Stimulated activated CD8-positive, alpha-beta memory T cell treated with anti-CD3 and anti-CD28 coated beads, Interleukin-15, amount 100 ng/mL, for 24 hours (primary cell): Measurements from ENCODE around the gene PPP1R12A.
"Not testable (repeated sequence)": the region's sequence is repeated elsewhere in the genome, so short reads cannot be mapped to it uniquely, and the experiment has no call there.

Source experiments
- DNase-seq: peaks from one replicate; pipeline ENCODE4 v3.0.0-alpha.2; 2020; ENCODE audit warnings: low read depth

Gene PPP1R12A

DNA sequence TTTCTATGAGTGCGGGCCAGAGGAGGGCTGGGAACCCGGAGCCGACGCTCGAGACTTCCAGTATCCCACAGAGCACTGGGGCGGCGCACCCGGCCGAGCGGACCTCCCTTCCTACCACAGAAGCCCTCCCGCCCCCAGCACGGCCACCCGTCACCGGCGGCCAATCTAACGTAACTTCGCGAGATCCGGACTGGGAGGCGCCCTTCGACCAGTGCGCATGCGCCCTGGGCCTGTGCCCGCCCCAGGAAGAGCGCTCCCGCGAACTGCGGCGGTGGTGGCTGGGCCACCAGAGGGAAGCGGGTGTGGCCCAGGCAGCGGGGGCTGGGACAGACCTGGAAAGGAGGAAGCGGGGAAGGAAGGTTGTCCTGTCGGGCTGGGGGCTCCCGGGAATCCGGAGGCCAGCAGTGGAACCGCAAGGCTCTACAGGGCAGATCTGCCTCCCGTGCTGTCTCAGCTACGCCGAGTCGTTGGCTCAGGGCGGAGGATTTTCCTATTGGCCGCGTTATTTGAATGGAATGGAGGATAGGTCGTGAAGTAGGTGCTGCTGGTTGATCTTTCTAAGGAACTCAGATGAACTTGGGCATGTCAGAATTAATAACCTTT lies at the start of gene PPP1R12A:
TSS of gene PPP1R12A (minus strand) at position 77 of the 603 bp plus-strand sequence. CDS start 166 bp downstream, outside the sequence.
- DNase-seq = peak; percentile 91

DNA sequence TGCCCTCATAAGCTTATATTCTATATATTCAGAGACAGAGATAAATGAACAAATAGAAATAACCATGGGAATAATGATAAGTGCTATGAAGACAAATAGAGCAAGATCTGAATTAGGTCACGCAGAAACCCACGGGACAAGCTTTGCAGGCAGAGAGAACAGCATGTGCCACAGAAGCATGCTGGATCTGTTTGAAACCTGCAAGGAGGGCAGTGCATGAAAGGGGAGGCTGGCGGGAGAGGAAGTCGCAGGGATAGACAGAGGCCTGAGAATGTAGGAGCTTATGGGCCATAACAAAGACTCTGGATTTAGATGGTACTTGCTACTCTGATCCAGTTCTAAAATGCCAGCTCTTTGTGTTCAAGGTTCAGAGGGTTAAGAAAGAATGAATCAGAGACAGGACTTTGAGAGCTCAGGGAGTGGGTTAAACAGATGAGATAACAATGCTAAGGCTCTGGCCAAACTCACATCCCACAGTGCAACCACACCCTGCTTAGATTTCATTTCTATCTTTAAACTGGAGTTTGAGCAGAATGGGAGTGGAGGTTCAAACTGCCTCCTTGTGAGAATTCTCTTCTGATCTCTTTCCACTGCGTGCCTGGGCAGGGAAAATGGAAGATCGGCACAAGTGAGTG lies 49.2 kb upstream of the PPP1R12A start:
- no peak for DNase-seq

DNA sequence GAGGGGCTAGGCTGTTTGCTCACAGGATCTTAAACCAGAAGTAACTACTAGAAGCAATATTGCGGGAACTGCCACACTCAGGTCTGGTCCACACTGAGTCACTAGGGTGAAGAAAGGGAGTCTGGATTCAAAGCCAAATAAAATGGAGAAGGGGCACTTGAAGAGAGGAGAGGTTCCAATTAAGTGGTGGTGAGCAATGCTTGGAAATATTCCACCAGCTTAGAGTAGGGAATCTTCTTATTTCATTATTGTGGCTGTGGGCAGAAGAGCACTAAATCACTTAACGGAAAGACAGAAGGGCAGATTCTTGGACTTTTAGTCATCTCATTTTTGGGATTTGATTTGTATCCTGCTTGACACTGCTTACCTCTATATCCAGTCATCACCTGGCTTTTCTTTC lies 48.6 kb upstream of the PPP1R12A start:
- no peak for DNase-seq

DNA sequence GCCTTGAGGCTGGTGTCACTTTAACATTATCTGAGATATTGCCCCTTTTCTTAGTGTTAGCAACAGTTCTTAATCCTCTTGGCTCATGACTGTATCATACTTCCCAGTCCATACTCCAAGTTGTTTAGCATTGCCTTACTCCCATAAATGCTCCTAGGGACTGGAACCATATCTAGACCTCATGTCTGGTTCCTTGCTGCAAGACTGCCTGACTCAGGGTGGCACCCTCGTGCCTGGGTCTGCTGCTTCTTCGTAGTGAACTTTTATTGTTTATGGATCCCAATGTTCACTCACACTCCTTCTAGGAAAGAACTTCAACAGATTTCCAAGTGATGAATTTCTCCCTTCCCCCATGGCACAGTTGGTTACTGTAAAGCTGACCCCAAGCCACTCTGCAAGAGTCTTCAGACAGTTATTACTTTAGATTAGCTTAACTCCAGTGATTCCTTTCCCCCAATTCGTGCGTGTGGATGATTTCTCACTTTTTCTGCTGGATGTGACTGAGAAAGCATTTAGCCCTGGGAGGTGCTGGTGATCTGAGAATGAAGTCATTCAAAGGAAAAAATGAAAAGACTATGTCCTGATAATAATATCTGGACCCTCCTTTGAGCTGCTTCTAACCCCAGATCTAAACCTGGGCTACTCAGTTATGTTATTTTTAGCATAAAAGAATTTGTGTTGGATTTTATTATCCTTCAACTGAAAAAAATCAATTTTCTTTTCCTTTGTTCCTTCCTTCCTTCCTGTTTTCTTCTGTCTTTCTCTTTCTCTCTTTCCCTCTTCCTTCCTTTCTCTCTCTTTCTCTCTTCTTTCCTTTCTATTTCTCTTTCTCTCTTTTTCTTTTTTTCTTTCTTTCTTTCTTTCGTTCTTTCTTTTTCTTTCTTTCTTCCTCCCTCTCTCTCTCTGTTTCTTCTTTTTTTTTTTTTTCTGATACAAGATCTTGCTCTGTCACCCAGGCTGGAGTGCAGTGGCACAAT lies 47.5 kb upstream of the PPP1R12A start:
- DNase-seq = no peak

DNA sequence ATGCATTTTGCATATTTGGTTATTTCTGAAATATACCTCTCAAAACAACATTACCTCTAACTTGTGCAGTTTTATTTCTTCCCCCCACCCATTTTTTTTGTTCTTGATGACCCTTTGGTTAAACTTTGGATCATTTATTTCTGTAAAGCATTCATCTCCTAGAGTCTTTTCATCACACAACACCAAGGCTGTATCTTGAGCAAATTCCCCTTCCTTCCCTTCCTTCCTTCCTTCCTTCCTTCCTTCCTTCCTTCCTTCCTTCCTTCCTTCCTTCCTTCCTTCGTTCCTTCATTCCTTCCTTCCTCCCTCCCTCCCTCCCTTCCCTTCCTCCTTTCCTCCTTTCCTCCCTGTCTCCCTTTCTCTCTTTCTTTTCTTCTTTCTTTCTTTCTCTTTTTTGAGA lies 43.8 kb upstream of the PPP1R12A start:
- DNase-seq = no peak

DNA sequence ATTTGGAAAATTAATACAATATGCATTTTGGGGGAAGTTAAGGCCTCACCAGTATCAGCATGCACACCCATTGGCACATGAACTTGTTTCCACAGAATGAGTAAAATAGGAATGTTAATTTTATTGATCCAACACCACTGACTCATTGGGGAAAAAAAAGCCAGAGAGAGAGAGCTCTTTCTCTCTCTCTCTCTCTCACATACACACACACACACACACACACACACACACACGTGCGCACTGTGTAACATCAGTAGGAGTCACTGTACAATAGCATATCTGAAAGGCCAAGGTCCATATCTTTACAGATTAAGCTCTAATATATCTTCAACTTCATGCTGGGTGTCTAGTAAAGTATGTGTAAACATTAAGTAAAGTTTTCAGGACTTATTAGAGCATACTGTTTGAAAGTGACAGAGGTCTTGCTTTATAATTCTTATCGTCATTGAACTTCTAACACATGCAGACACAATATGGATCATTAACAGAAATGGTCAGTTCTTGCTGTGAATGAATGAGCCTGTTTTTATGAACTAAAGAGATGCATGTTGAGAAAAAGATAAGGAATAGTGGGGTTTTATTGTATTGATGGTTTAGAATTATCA lies 43.1 kb upstream of the PPP1R12A start:
- not testable (repeated sequence) for DNase-seq

DNA sequence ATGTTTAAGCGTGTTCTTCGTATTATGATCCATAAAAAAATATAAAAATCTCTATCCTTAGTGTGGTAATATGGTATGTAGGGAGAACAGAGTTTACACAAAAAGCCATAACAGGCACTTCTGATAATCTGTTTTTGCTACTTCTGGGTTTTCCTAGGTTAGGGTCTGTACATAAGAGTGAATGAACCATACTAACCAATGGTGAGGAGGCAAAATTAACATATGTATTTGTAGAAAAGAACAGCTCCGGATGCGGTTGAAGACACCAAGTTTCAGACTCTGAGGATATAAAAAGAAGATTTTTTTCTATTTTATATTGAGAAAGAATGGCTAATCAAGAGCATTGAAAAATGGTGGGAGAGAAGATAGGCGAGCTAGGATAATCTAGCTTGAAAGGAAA lies 40.2 kb upstream of the PPP1R12A start:
- no peak for DNase-seq

DNA sequence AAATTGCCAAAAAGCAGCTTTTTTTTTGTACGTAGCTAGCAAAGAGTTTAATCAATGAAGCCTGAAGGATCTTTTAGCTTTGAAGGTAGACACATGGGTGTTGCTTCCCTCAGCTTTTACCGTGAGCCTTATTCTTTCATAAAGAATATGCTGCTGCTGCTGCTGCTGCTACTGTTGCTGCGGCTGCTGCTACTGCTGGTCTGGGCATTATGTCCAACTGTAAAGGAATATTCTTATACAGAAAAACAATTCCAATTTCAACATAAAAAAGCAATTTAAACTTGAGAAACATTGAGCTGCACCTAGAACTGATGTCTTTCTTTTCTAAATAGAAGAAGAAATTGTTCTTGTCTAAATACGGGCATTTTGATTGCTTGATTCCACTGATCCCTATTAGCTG lies 38.9 kb upstream of the PPP1R12A start:
- DNase-seq = no peak

DNA sequence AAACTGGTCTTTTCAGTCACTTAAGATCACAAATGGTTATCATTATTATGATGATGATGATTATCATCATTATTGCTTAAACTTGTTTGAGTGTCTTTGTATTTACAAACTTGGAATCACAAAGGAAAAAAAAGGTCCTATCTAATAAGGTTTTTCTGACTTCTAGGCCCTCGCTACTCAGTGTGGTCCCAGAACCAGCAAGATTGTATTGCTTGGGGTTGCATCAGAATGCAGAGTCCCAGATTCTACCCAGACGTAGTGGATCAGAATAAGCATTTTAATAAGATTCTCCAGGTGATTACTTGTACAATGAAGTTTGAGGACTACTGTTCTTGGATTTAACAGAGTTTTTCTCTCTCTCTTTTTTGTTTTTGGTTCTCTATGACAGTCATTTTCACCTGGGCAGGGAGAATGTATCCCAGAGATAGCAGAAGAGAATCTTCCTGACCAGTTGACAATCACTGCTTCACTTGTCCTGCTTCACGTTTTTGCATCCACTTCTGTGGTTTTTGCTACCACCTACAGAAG lies 29.3 kb upstream of the PPP1R12A start:
- no peak for DNase-seq

DNA sequence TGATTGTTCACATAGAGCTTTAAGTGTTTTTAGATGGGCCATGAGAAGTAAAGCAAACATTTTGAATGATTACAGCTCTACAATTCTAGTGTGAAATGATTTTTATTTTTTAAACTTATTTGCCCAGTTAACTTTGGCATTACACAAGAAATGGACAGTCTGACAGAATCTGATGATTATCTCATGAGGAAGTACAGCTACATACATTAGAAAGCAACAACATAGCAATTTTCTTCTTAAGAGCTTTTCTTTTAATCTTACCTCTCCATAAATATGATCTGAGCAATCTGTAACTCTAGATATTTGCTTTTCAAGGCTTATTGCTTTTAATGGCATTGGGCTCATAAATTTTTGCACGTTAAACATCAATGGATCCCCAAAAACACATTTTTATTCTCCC lies 26.5 kb upstream of the PPP1R12A start:
- no peak for DNase-seq

DNA sequence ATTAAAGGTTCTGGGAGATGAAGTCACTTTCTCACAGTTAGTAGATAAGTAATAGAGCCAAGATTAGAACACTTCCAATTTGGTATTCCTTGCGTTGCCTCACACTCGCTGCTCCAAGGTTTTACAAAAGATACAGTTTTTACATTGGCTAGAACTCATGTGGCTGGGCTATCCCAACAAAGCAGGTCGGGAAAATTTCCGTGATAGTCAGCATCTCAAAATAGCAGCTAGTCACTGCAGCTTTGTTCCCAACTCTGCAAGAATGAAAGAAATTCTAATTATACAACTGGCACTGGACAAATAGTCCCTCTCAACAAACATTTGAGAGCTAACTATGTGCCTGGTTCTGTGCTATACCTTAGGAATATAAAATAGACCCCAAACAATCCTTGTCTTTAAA lies 24.6 kb upstream of the PPP1R12A start:
- DNase-seq = no peak

DNA sequence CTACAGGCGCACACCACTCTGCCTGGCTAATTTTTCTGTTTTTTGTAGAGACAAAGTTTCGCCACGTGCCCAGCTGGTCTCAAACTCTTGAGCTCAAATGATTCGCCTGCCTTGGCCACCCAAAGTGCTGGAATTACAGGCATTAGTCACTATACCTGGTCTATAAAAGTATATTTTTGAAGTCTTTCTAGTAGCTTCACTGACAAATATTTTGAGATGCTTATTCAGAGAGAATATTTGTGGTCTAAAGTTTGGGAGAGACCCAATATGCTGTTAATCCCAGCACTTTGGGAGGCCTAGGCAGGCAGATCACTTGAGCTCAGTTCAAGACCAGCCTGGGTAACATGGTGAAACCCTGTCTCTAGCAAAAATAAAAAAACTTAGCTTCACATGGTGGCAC lies 22.0 kb upstream of the PPP1R12A start:
- no peak for DNase-seq

DNA sequence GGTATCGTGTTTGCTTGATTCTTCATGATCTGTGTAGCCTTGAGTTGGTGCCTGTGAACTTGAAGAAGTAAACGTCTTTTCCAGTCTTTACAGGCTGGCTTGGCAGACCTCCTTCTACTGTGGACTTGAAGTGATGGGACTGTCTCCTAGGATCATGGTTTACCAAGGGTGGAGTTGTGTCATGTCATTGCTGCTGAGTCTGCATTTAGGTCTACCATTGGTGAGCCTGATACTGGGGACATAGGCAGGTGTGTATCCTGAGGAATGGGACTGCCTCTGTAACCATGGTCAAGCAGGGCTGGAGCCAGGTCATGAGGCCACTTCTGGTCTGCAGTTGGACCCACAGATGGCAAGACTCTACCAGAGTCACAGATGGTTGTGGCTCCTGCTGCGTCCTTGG lies 20.7 kb upstream of the PPP1R12A start:
- DNase-seq = no peak

DNA sequence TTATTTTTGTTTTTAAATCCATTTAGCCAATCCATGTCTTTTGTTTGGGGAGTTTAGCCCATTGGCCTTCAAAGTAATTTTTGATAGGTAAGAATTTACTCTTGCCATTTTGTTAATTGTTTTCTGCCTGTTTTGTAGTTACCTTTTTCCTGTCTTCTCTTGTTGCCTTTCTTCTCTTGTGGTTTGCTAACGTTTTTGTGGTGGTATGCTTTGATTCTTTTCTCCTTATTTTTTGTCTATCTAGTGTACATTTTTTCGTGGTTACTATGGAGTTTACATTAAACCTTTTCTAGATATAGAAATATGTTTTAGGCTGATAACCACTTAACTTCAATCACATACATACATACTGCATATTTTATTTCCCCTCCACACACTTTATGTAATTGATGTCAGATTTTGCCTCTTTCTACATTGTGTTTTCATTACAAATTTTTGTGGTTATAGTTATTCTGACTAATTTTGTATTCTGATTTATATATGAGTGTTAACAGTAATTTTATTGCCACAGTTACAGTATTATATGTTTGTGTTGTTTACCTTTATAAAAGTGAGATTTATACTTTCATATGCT lies 19.2 kb upstream of the PPP1R12A start:
- no peak for DNase-seq

DNA sequence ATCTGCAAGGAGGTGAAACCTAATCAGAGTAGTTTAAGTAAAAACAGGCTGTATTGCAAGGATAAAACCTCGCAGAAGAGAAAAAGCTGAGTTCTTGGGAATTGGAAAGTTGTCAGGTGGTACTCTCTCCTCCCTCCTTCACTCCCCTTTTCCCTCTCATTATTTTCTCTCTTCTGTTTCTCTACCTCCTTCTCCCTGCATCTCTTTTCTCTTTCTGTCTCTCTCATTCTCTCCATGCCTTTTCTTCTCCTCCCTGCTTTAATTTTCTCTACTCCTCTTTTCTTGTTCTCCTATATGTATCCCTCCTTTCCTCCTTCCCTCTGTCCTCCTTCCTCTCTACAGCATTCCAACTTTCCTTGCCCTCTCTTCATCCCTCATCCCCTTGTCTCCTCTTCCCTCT lies 14.2 kb upstream of the PPP1R12A start:
- DNase-seq = no peak

DNA sequence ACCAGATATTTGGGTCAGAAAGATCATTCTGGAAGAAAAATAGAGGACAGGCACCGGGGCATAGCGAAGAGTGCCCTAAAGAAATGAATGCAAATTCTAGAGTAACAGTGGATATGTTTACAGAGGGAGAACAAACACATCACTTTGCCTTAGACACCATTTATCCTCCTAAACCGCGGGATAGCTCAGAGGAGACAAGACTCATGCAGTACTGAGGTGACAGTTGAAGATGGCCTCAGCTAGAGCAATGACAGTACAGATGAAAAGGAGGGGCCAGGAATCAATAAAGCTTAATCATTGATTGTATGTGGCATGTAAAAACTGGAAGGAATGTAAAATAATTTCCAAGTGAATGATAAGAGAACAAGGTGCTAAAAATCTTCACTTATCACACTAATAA lies 10.5 kb upstream of the PPP1R12A start:
- DNase-seq = no peak

DNA sequence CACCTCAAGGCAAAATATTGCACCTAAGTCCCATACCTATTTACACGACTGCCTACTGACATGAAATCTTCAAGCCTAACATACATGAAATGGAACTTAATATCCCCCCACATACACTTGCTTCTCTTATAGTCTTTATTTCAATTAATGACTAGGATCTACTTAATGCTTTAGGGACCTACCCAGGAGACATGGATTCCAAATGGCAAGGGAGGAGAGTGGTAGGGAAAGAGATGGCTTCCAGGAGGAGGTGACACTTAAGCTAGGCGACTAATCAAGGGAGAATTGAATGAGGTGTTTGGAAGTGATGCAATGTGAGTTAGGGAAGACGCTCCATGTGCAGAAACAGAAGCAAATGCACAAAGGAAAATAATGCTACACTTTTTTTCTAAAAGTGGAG lies 9.7 kb upstream of the PPP1R12A start:
- no peak for DNase-seq

DNA sequence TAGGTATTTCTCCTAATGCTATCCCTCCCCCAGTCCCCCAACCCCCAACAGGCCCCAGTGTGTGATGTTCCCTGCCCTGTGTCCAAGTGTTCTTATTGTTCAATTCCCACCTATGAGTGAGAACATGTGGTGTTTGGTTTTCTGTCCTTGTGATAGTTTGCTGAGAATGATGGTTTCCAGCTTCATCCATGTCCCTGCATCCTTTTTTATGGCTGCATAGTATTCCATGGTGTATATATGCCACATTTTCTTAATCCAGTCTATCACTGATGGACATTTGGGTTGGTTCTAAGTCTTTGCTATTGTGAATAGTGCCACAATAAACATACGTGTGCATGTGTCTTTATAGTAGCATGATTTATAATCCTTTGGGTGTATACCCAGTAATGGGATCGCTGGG lies 7.9 kb upstream of the PPP1R12A start:
- DNase-seq = not testable (repeated sequence)

DNA sequence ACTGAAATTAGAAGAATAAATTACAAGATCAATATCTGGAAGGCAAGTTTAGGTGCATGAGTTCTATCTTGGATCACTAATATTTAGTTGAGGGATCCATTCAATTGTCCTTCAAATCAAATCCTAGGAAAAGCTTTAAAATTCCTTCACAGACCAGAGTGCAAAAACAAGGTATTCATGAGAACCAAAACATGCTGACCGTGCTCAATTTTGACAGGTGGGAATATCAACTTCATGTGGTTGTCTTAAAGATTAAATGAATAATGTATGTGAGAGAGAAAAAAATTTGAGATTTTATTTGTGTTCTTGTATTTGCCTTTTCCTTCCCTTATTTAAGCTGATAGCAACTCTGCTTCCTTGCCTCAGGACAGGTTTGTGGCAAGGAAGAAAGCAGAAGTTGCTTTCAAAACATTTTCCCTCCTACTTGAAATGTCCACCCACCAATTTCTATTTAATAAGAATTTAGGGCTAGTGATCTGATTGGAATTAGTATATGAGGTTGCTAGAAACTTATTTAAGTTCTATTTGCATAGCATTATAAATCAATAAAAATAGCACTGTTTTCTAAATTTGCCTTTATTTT lies 4.9 kb upstream of the PPP1R12A start:
- no peak for DNase-seq

DNA sequence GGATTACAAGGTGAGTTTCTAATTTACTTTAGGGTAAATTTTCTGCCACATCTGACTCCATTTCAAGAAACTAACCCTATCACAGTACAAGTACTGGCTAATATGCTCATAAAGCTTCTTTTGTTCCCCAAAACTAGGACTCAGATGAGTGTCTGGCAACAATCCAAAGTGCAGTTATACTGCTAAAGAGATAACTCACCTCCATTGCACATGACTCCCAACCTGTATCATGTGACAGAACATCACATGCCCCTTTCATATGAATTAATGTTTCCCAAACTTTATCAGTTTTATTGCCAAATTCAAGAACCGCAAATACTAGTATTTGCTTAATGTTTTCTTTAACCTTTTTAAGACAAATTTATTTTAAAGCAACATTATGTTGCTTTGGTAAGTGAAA lies 3.9 kb upstream of the PPP1R12A start:
- DNase-seq = no peak

DNA sequence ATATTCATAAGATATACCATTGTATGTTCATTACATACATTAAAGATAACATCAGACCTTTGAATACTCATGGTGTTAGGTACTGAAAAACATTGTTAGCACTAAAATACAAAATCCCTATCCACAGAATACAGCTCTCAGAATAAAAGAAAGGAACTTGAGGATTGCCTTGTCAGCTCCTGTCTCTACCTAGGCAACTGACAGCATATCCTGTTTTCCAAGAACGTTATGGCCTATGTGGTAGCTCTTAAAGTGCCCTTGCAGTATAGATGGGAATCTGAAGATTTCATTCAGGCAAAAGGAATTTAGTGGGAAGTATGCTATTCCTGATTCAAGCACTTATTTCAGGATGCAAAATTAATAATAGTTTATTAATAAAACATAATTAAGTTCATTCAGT lies 1.8 kb upstream of the PPP1R12A start:
- no peak for DNase-seq
